GM12891 (cell line): ENCODE data around the gene FOXO1.

Experiments
- POLR2A ChIP-seq: IDR thresholded peaks from 2 replicates; pipeline ENCODE4 v1.6.1; 2011; ENCODE audit warnings: low read depth, low read length, control low read depth
- SPI1 ChIP-seq: IDR thresholded peaks from 2 replicates; pipeline ENCODE4 v1.6.1; 2011; ENCODE audit warnings: low read depth, low read length, control low read depth
- TAF1 ChIP-seq: IDR thresholded peaks from 2 replicates; pipeline ENCODE4 v1.6.1; 2011; ENCODE audit warnings: low read depth, low read length, control low read depth

- TF ChIP-seq POLR2A (no peak), SPI1 (no peak), TAF1 (no peak)
Observed at GRCh38 chr13:40652588-40652940, 13.9 kb downstream of the FOXO1 start.
